Endothelial cell of umbilical vein (primary cell): ENCODE results near the gene HIVEP3. TPM values are rescaled to one million over a fixed set of nuclear protein-coding genes. Genes with fewer than 3 reads are reported as not detected.

Experiments used
- BruUV-seq: library from RNA; stranded (reverse); fragments of 400-500 nt; replicated peaks from 2 replicates; lab custom pipeline; 2021; lab: Mats Ljungman, UMichigan
- CTCF ChIA-PET: fragments of 300-600, 350-600 bp; sonication (Branson Sonifier 250); formaldehyde crosslinking; loops from one replicate; lab custom pipeline; 2021; ENCODE audit warnings: antibody characterized with exemption, inconsistent platforms; lab: Charles Lee
- POLR2A ChIA-PET: fragments of 300-600, 350-600 bp; sonication (Branson Sonifier 250); formaldehyde crosslinking; loops from one replicate; lab custom pipeline; 2021; ENCODE audit warnings: antibody characterized with exemption, inconsistent platforms; lab: Charles Lee
- DNase-seq: peaks from one replicate; pipeline ENCODE4 v3.0.0-alpha.2; 2011; ENCODE audit warnings: low read depth, low spot score
- FAIRE-seq: peaks from 2 replicates; lab custom pipeline; 2011; peaks lifted over from hg19 to GRCh38; lab: Jason Lieb, UNC
- H2AFZ ChIP-seq: 2 replicates; pipeline ENCODE4 v1.6.0; 2012; ENCODE audit warnings: low read depth, low read length, control low read depth, inconsistent platforms
- H3K27ac ChIP-seq: 2 replicates; pipeline ENCODE4 v1.5.1; 2011; ENCODE audit warnings: low read depth, mild to moderate bottlenecking, control low read depth, low read length, moderate library complexity; ENCODE audit not compliant: insufficient read depth
- H3K27me3 ChIP-seq, 2 experiments: 2 replicates each; pipeline versions ENCODE4 v1.6.0 to v1.6.1; 2011; ENCODE audit warnings: low read length in 2 of 2, mixed read lengths in 1 of 2; ENCODE audit not compliant: control insufficient read depth in 2 of 2, insufficient read depth in 2 of 2
- H3K36me3 ChIP-seq, 2 experiments: 2 replicates in 1 of 2; 3 replicates in 1 of 2; pipeline ENCODE4 v1.5.1; 2011; ENCODE audit warnings: low read length in 2 of 2, mild to moderate bottlenecking in 1 of 2, moderate library complexity in 1 of 2; ENCODE audit not compliant: control insufficient read depth in 2 of 2, insufficient read depth in 2 of 2; ENCODE audit errors: extremely low read depth in 1 of 2
- H3K4me1 ChIP-seq: 3 replicates; pipeline ENCODE4 v1.5.1; 2011; ENCODE audit warnings: mild to moderate bottlenecking, low read length; ENCODE audit not compliant: control insufficient read depth, insufficient read depth; ENCODE audit errors: extremely low read depth
- H3K4me2 ChIP-seq: 2 replicates; pipeline ENCODE4 v1.6.1; 2011; ENCODE audit warnings: low read length, control low read depth, mixed read lengths; ENCODE audit not compliant: insufficient read depth
- H3K4me3 ChIP-seq, 3 experiments: fragments of 200-600 bp in 1 of 3; sonication (generic), shearing (Covaris generic) in 1 of 3; replicated peaks in 1 of 3; 2 replicates each; pipeline ENCODE4 v1.5.1; 2011 to 2016; ENCODE audit warnings: control low read depth in 3 of 3, low read length in 3 of 3, mild to moderate bottlenecking in 2 of 3, inconsistent platforms in 1 of 3, low read depth in 1 of 3, moderate library complexity in 1 of 3; ENCODE audit not compliant: insufficient read depth in 1 of 3
- H3K79me2 ChIP-seq: 2 replicates; pipeline ENCODE4 v1.6.0; 2012; ENCODE audit warnings: low read length, inconsistent platforms; ENCODE audit not compliant: control insufficient read depth, insufficient read depth
- H3K9ac ChIP-seq: replicated peaks from 2 replicates; pipeline ENCODE3; 2011; ENCODE audit warnings: low read length, control low read depth; ENCODE audit not compliant: insufficient read depth; ENCODE audit errors: extremely low read depth
- H3K9me1 ChIP-seq: replicated peaks from 3 replicates; pipeline ENCODE4 v1.6.0; 2011; ENCODE audit warnings: mild to moderate bottlenecking, low read length; ENCODE audit not compliant: control insufficient read depth, insufficient read depth; ENCODE audit errors: extremely low read depth
- H3K9me3 ChIP-seq: replicated peaks from 2 replicates; pipeline ENCODE4 v1.5.1; 2012; ENCODE audit warnings: low read length, inconsistent platforms; ENCODE audit not compliant: control insufficient read depth, insufficient read depth
- H4K20me1 ChIP-seq: replicated peaks from 2 replicates; pipeline ENCODE3; 2011; ENCODE audit warnings: mild to moderate bottlenecking, low read length; ENCODE audit not compliant: control insufficient read depth, insufficient read depth; ENCODE audit errors: extremely low read depth
- CTCF ChIP-seq, 2 donors: IDR thresholded peaks; 1 replicate in 1 of 2; 2 replicates in 1 of 2; pipeline ENCODE4 v1.5.1; 2011; ENCODE audit warnings: low read length in 2 of 2, mild to moderate bottlenecking in 2 of 2, moderate library complexity in 2 of 2, control low read depth in 1 of 2, inconsistent platforms in 1 of 2, low read depth in 1 of 2; ENCODE audit not compliant: insufficient read depth in 1 of 2; ENCODE audit errors: extremely low read depth in 1 of 2
- EZH2 ChIP-seq: IDR thresholded peaks from 2 replicates; pipeline ENCODE4 v1.6.1; 2012; ENCODE audit warnings: borderline replicate concordance, low read depth, mild to moderate bottlenecking, moderate library complexity, low read length, inconsistent platforms; ENCODE audit not compliant: severe bottlenecking
- FOS ChIP-seq: IDR thresholded peaks from 2 replicates; pipeline ENCODE4 v1.6.1; 2011; ENCODE audit warnings: mild to moderate bottlenecking, low read length, moderate library complexity, borderline replicate concordance; ENCODE audit not compliant: insufficient read depth
- GATA2 ChIP-seq: IDR thresholded peaks from 2 replicates; pipeline ENCODE4 v1.7.0; 2011; ENCODE audit warnings: low read depth, mild to moderate bottlenecking, moderate library complexity, mixed read lengths, low read length; ENCODE audit not compliant: insufficient read length, insufficient read depth
- JUN ChIP-seq: IDR thresholded peaks from 2 replicates; pipeline ENCODE4 v1.6.1; 2011; ENCODE audit warnings: borderline replicate concordance, low read depth; ENCODE audit not compliant: insufficient read length, insufficient read depth
- MYC ChIP-seq: IDR thresholded peaks from one replicate; pipeline ENCODE4 v1.6.1; 2011; ENCODE audit warnings: mild to moderate bottlenecking, low read depth, low read length
- POLR2A ChIP-seq: IDR thresholded peaks from 2 replicates; pipeline ENCODE4 v1.6.1; 2012; ENCODE audit warnings: low read depth, mild to moderate bottlenecking, control low read depth, low read length
- POLR2AphosphoS5 ChIP-seq: IDR thresholded peaks from 2 replicates; pipeline ENCODE4 v1.6.1; 2012; ENCODE audit warnings: low read depth, mild to moderate bottlenecking, control low read depth, low read length, moderate library complexity; ENCODE audit not compliant: insufficient read depth
- dilution Hi-C: fragments of 300-500 bp; cut with MboI; formaldehyde crosslinking; loops from one replicate; pipeline ENCODE4 v1.15.0; 2019; ENCODE audit warnings: low sequenced_read_pairs; ENCODE audit not compliant: extremely low pct_ligation_motif_present
- intact Hi-C: fragments of 100-400 bp; cut with micrococcal nuclease; formaldehyde crosslinking; loops from one replicate; pipeline ENCODE4 v1.10.0; 2022
- polyA plus RNA-seq, 4 experiments: library from polyadenylated mRNA; depleted of rRNA in 3 of 4; stranded (reverse) in 3 of 4; unstranded in 1 of 4; fragments of >200 nt; gene quantifications; 2 replicates each; pipeline versions ENCODE4 v1.2.1 to v1.2.3, GENCODE V29; 2011 to 2012; ENCODE audit warnings: missing spikeins in 1 of 4
- total RNA-seq: library from RNA; stranded (reverse); gene quantifications from 2 replicates; pipeline ENCODE4 v1.2.3, GENCODE V29; 2021
- TF ChIP-seq, protein P1 (sequence below): IDR thresholded peaks from 2 replicates; pipeline ENCODE4 v1.6.1; 2011; ENCODE audit not compliant: insufficient read depth, insufficient read length

The HIVEP3 gene
- total and polyA plus RNA-seq, 2 donors (not counting 3 experiments of a cell fraction or from before 2014, with no cell fraction given) = 3.4 to 4.0 TPM

DNA sequence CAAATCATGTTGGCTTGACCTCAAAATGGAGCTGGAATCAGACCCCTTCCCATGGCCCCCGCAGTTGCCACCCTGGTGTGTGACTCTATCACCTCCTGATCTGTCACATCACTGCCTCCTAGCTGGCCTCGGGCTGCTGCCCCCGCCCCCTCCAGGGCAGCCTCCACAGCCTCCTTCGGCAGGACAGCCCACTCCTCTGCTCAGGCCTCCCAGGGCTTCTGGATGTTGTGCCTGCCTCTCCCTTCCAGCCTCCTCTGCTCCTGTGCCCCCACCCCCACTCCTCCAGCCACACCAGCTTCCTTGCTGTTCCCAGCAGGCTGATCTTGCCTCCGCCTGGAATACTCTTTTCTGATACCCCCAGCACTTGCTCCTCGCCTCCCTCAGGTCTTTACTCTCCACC, 299.9 kb downstream of the HIVEP3 start:
- peaks cover 4% of the 10 kb centered on the region for H3K4me1 ChIP-seq
- H2AFZ ChIP-seq = no peak overlapping the region
- dilution Hi-C loops = no loop called here
- intact Hi-C loops = no loop called here
- H3K4me3 ChIP-seq = no peak overlapping the region
- H3K27ac ChIP-seq = no peak overlapping the region
- H4K20me1 ChIP-seq = no peaks in the 10 kb centered on the region
- H3K9me3 ChIP-seq = no peaks in the 10 kb centered on the region
- no peak for FAIRE-seq
- TF ChIP-seq JUN (no peak), FOS (no peak), GATA2 (no peak), POLR2A (no peak), CTCF (IDR thresholded peaks at IDR 0.05; ENCODE audit: extremely low read depth in 1 of 2, insufficient read depth in 1 of 2, low read depth in 1 of 2, low read length in 2 of 2) (no peak), MYC (no peak), EZH2 (no peak), POLR2AphosphoS5 (no peak)
- TF ChIP-seq, protein P1, sequence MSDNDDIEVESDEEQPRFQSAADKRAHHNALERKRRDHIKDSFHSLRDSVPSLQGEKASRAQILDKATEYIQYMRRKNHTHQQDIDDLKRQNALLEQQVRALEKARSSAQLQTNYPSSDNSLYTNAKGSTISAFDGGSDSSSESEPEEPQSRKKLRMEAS = no peak
- H3K9ac ChIP-seq = no peak overlapping the region
- BruUV-seq = no TSS peak
- POLR2A ChIA-PET = no interaction called here
- H3K79me2 ChIP-seq = no peaks in the 10 kb centered on the region
- CTCF ChIA-PET = interaction anchor here (1.2 kb wide), 1 partner anchor 20 kb away, joined by 3 read pairs; no protein-coding TSS in a partner anchor
- no peaks in the 10 kb centered on the region for H3K9me1 ChIP-seq
- no peaks in the 10 kb centered on the region for H3K36me3 ChIP-seq
- DNase-seq = no peak
- H3K27me3 ChIP-seq = no peaks in the 10 kb centered on the region
- H3K4me2 ChIP-seq = no peak overlapping the region
